CD4-positive, alpha-beta memory T cell (primary cell): Measurements from ENCODE around the gene LGALS9. TPM values are rescaled to one million over a fixed set of nuclear protein-coding genes. Genes with fewer than 3 reads are reported as not detected.

Experiments used
- CTCF ChIA-PET: fragments of 350-600 bp; sonication (Branson Sonifier 250); formaldehyde crosslinking; loops from one replicate; lab custom pipeline; 2021; ENCODE audit warnings: inconsistent platforms; ENCODE audit not compliant: partially characterized antibody; lab: Charles Lee
- POLR2A ChIA-PET: fragments of 350-600 bp; sonication (Branson Sonifier 250); formaldehyde crosslinking; loops from one replicate; lab custom pipeline; 2021; ENCODE audit not compliant: partially characterized antibody; lab: Charles Lee
- DNase-seq, 5 donors: peaks; one replicate each; pipeline versions ENCODE4 v3.0.0 to v3.0.0-alpha.2; 2020 to 2022; ENCODE audit warnings: mixed read lengths in 1 of 5
- H3K27ac ChIP-seq: one replicate; pipeline ENCODE4 v1.7.0; 2013; ENCODE audit warnings: low read depth, low read length
- H3K27me3 ChIP-seq: 2 replicates; pipeline ENCODE4 v1.7.0; 2013; ENCODE audit warnings: mild to moderate bottlenecking, low read length, moderate library complexity; ENCODE audit not compliant: insufficient read depth
- H3K36me3 ChIP-seq: 2 replicates; pipeline ENCODE4 v1.7.0; 2013; ENCODE audit warnings: mild to moderate bottlenecking, low read length, moderate library complexity; ENCODE audit not compliant: insufficient read depth
- H3K4me1 ChIP-seq: 2 replicates; pipeline ENCODE4 v1.7.0; 2013; ENCODE audit warnings: mild to moderate bottlenecking, low read length, moderate library complexity; ENCODE audit not compliant: insufficient read depth
- H3K4me3 ChIP-seq, 2 donors: one replicate each; pipeline ENCODE4 v1.7.0; 2013; ENCODE audit warnings: low read length in 2 of 2, mild to moderate bottlenecking in 1 of 2
- H3K9me3 ChIP-seq, 2 donors: one replicate each; pipeline ENCODE4 v1.7.0; 2013; ENCODE audit warnings: low read length in 2 of 2, control low read depth in 1 of 2; ENCODE audit not compliant: control insufficient read depth in 1 of 2
- H3K27ac Mint-ChIP-seq, 7 donors: one replicate each; pipeline ENCODE4 v1.8.0; 2020 to 2021; ENCODE audit warnings: mixed read lengths in 7 of 7, mild to moderate bottlenecking in 6 of 7, inconsistent platforms in 3 of 7, moderate library complexity in 3 of 7
- H3K27me3 Mint-ChIP-seq, 2 donors: one replicate each; pipeline ENCODE4 v1.8.0; 2020 to 2021; ENCODE audit warnings: mixed read lengths in 2 of 2
- H3K36me3 Mint-ChIP-seq, 2 donors: one replicate each; pipeline ENCODE4 v1.8.0; 2020 to 2021; ENCODE audit warnings: mixed read lengths in 2 of 2, inconsistent platforms in 1 of 2, mild to moderate bottlenecking in 1 of 2
- H3K4me1 Mint-ChIP-seq, 4 donors: one replicate each; pipeline ENCODE4 v1.8.0; 2020 to 2021; ENCODE audit warnings: mixed read lengths in 4 of 4, mild to moderate bottlenecking in 1 of 4
- H3K4me3 Mint-ChIP-seq, 8 donors: one replicate each; pipeline ENCODE4 v1.8.0; 2020 to 2021; ENCODE audit warnings: mixed read lengths in 8 of 8, mild to moderate bottlenecking in 7 of 8, moderate library complexity in 6 of 8, inconsistent platforms in 3 of 8
- H3K9me3 Mint-ChIP-seq, 8 donors: one replicate each; pipeline ENCODE4 v1.8.0; 2020 to 2021; ENCODE audit warnings: mixed read lengths in 8 of 8, mild to moderate bottlenecking in 5 of 8, inconsistent platforms in 3 of 8, moderate library complexity in 1 of 8
- intact Hi-C: fragments of 100-400 bp; cut with micrococcal nuclease; formaldehyde crosslinking; loops from one replicate; pipeline ENCODE4 v1.15.1; 2023
- polyA plus RNA-seq, 2 donors: library from polyadenylated mRNA; unstranded; fragments of 300-500 nt; fragmentation: Illumina TruSeq; gene quantifications; one replicate each; pipeline ENCODE4 v1.2.3, GENCODE V29; 2021
- total RNA-seq, 2 experiments: library from RNA; stranded (reverse); gene quantifications; one replicate each; pipeline ENCODE4 v1.2.3, GENCODE V29; 2021

The LGALS9 gene
- total and polyA plus RNA-seq, 4 experiments from 2014 or later, result 19.9 to 33.2 (median 24.4) TPM

- no peaks in the 10 kb centered on the region for H3K27me3 ChIP-seq
- ChIA-PET POLR2A (no interaction called here), CTCF (interaction anchor here (0.7 to 6.8 kb wide), 3 partner anchors 8 to 355 kb away, joined by 3 to 69 read pairs (median 3); no protein-coding TSS in a partner anchor)
- Mint-ChIP-seq H3K27me3 (no peaks in the 10 kb centered on the region), H3K27ac (peak overlapping the region in 1 of 7 donors; percentile 72), H3K4me3 (no peak overlapping the region), H3K36me3 (peaks cover 9 to 33% of the 10 kb centered on the region in 2 donors), H3K9me3 (no peaks in the 10 kb centered on the region), H3K4me1 (no peaks in the 10 kb centered on the region)
- intact Hi-C loops, result no loop called here
- H3K9me3 ChIP-seq, result no peaks in the 10 kb centered on the region
- H3K4me1 ChIP-seq, result no peaks in the 10 kb centered on the region
- no peak overlapping the region for H3K27ac ChIP-seq
- peaks cover 4% of the 10 kb centered on the region for H3K36me3 ChIP-seq
- no peak for DNase-seq
- no peak overlapping the region for H3K4me3 ChIP-seq
These were observed 39.0 kb upstream of the LGALS9 start for GRCh38 chr17:27591986-27592385.

- intact Hi-C loops, result no loop called here
- POLR2A ChIA-PET, result no interaction called here
These were observed 37.6 kb upstream of the LGALS9 start for GRCh38 chr17:27593232-27593856.

GRCh38 chr17:27593857-27594255 lies 37.1 kb upstream of the LGALS9 start:
- Histone ChIP-seq H3K4me1 (no peaks in the 10 kb centered on the region), H3K27ac (no peak overlapping the region), H3K36me3 (peaks cover 4% of the 10 kb centered on the region), H3K27me3 (no peaks in the 10 kb centered on the region), H3K4me3 (no peak overlapping the region), H3K9me3 (no peaks in the 10 kb centered on the region)
- intact Hi-C loops, result no loop called here
- no peak for DNase-seq
- H3K4me1 Mint-ChIP-seq, result no peaks in the 10 kb centered on the region
- peak overlapping the region in 2 of 7 donors; percentile 57 to 78 for H3K27ac Mint-ChIP-seq
- ChIA-PET POLR2A (no interaction called here), CTCF (interaction anchor here (1.0 to 2.7 kb wide), 3 partner anchors 9 to 357 kb away, joined by 3 to 16 read pairs (median 4); no protein-coding TSS in a partner anchor)
- no peaks in the 10 kb centered on the region for H3K9me3 Mint-ChIP-seq
- no peaks in the 10 kb centered on the region for H3K27me3 Mint-ChIP-seq
- H3K36me3 Mint-ChIP-seq, result peaks cover 12 to 35% of the 10 kb centered on the region in 2 donors
- no peak overlapping the region for H3K4me3 Mint-ChIP-seq

More at GRCh38 chr17:27593232-27593856, 37.6 kb upstream of the LGALS9 start:
- Mint-ChIP-seq H3K27me3 (no peaks in the 10 kb centered on the region), H3K27ac (peak overlapping the region in 1 of 7 donors; percentile 41), H3K9me3 (no peaks in the 10 kb centered on the region), H3K4me1 (no peaks in the 10 kb centered on the region), H3K36me3 (peaks cover 13 to 33% of the 10 kb centered on the region in 2 donors), H3K4me3 (no peak overlapping the region)
- no peak overlapping the region for H3K27ac ChIP-seq
- H3K27me3 ChIP-seq, result no peaks in the 10 kb centered on the region
- no peak overlapping the region for H3K4me3 ChIP-seq
- DNase-seq, result no peak
- CTCF ChIA-PET, result interaction anchor here (1.0 to 2.7 kb wide), 2 partner anchors 9 to 356 kb away, joined by 3 to 16 read pairs; no protein-coding TSS in a partner anchor
- H3K9me3 ChIP-seq, result no peaks in the 10 kb centered on the region
- peaks cover 4% of the 10 kb centered on the region for H3K36me3 ChIP-seq
- no peaks in the 10 kb centered on the region for H3K4me1 ChIP-seq

- H3K4me1 Mint-ChIP-seq, result peaks cover 0 to 2% (median 0%) of the 10 kb centered on the region in 4 donors
- no peak for DNase-seq
- no peaks in the 10 kb centered on the region for H3K9me3 Mint-ChIP-seq
- Histone ChIP-seq H3K27ac (no peak overlapping the region), H3K4me1 (no peaks in the 10 kb centered on the region), H3K36me3 (peaks cover 4% of the 10 kb centered on the region), H3K4me3 (no peak overlapping the region), H3K27me3 (no peaks in the 10 kb centered on the region), H3K9me3 (no peaks in the 10 kb centered on the region)
- no peak overlapping the region for H3K4me3 Mint-ChIP-seq
- ChIA-PET POLR2A (no interaction called here), CTCF (interaction anchor here (1.0 to 9.1 kb wide), 6 partner anchors 7 to 359 kb away, joined by 3 to 146 read pairs (median 12); no protein-coding TSS in a partner anchor)
- H3K36me3 Mint-ChIP-seq, result peaks cover 11 to 33% of the 10 kb centered on the region in 2 donors
- intact Hi-C loops, result no loop called here
- peak overlapping the region in 5 of 7 donors; percentile 13 to 81 (median 53) for H3K27ac Mint-ChIP-seq
- no peaks in the 10 kb centered on the region for H3K27me3 Mint-ChIP-seq
These were observed 35.8 kb upstream of the LGALS9 start for GRCh38 chr17:27595208-27595607.

- Histone ChIP-seq H3K36me3 (no peaks in the 10 kb centered on the region), H3K27ac (no peak overlapping the region), H3K4me3 (no peak overlapping the region), H3K4me1 (no peaks in the 10 kb centered on the region), H3K9me3 (no peaks in the 10 kb centered on the region), H3K27me3 (no peaks in the 10 kb centered on the region)
- POLR2A ChIA-PET, result no interaction called here
- H3K4me3 Mint-ChIP-seq, result no peak overlapping the region
- peaks cover 11 to 30% of the 10 kb centered on the region in 2 donors for H3K36me3 Mint-ChIP-seq
- H3K9me3 Mint-ChIP-seq, result no peaks in the 10 kb centered on the region
- no peak for DNase-seq
- CTCF ChIA-PET, result interaction anchor here (0.9 to 9.1 kb wide), 6 partner anchors 8 to 360 kb away, joined by 3 to 146 read pairs (median 8); no protein-coding TSS in a partner anchor
- H3K27me3 Mint-ChIP-seq, result no peaks in the 10 kb centered on the region
- peak overlapping the region in 2 of 7 donors; percentile 12 to 43 for H3K27ac Mint-ChIP-seq
- peaks cover 0 to 2% (median 0%) of the 10 kb centered on the region in 4 donors for H3K4me1 Mint-ChIP-seq
- intact Hi-C loops, result no loop called here
These were observed 34.9 kb upstream of the LGALS9 start for GRCh38 chr17:27596096-27596495.

GRCh38 chr17:27596566-27597187 lies 34.3 kb upstream of the LGALS9 start:
- no peak for DNase-seq
- Histone ChIP-seq H3K27me3 (no peaks in the 10 kb centered on the region), H3K9me3 (no peaks in the 10 kb centered on the region), H3K36me3 (no peaks in the 10 kb centered on the region), H3K27ac (no peak overlapping the region), H3K4me3 (no peak overlapping the region), H3K4me1 (no peaks in the 10 kb centered on the region)
- Mint-ChIP-seq H3K36me3 (peaks cover 11 to 31% of the 10 kb centered on the region in 2 donors), H3K27ac (peak overlapping the region in 1 of 7 donors; percentile 43), H3K9me3 (no peaks in the 10 kb centered on the region), H3K4me1 (peaks cover 0 to 2% (median 2%) of the 10 kb centered on the region in 4 donors), H3K27me3 (no peaks in the 10 kb centered on the region), H3K4me3 (no peak overlapping the region)
- intact Hi-C loops, result no loop called here
- ChIA-PET CTCF (interaction anchor here (0.9 to 9.2 kb wide), 7 partner anchors 8 to 360 kb away, joined by 3 to 332 read pairs (median 13); no protein-coding TSS in a partner anchor), POLR2A (no interaction called here)

DNA sequence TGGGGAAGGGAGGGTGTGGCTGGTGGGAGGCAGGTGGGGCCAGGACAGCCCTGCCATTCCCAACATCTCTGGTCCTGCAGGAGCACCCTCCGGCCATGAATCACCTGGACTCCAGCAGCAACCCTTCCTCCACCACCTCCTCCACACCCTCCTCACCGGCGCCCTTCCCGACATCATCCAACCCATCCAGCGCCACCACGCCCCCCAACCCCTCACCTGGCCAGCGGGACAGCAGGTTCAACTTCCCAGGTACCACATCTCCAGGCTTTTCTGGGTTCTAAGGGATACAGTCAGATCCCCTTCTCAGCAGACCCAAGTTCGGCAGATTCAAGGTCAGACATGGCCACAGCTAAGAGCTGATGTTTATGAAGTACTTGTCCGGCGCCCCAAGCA lies 33.8 kb upstream of the LGALS9 start:
- no peak for DNase-seq
- H3K27ac Mint-ChIP-seq, result peak overlapping the region in 2 of 7 donors; percentile 27 to 35
- Histone ChIP-seq H3K9me3 (no peaks in the 10 kb centered on the region), H3K27ac (no peak overlapping the region), H3K27me3 (no peaks in the 10 kb centered on the region), H3K4me1 (no peaks in the 10 kb centered on the region), H3K36me3 (no peaks in the 10 kb centered on the region), H3K4me3 (no peak overlapping the region)
- H3K27me3 Mint-ChIP-seq, result no peaks in the 10 kb centered on the region
- peaks cover 11 to 31% of the 10 kb centered on the region in 2 donors for H3K36me3 Mint-ChIP-seq
- POLR2A ChIA-PET, result no interaction called here
- no peaks in the 10 kb centered on the region for H3K9me3 Mint-ChIP-seq
- no peak overlapping the region for H3K4me3 Mint-ChIP-seq
- intact Hi-C loops, result no loop called here
- CTCF ChIA-PET, result interaction anchor here (6.5 to 9.2 kb wide), 3 partner anchors 8 to 359 kb away, joined by 69 to 332 read pairs (median 146); no protein-coding TSS in a partner anchor
- peaks cover 0 to 4% (median 3%) of the 10 kb centered on the region in 4 donors for H3K4me1 Mint-ChIP-seq
